Mononuclear cell (primary cell): ENCODE data around the gene CPLX3. TPM values are rescaled to one million over a fixed set of nuclear protein-coding genes. Genes with fewer than 3 reads are reported as not detected.

ENCODE experiments used
- H3K27me3 ChIP-seq: 2 replicates; pipeline ENCODE4 v1.6.0; 2011; ENCODE audit warnings: low read length, control low read depth; ENCODE audit not compliant: insufficient read depth
- H3K4me1 ChIP-seq: 2 replicates; pipeline ENCODE4 v1.5.1; 2011; ENCODE audit warnings: mild to moderate bottlenecking, low read length, control low read depth; ENCODE audit not compliant: insufficient read depth
- H3K4me3 ChIP-seq: 2 replicates; pipeline ENCODE4 v1.5.1; 2011; ENCODE audit warnings: mild to moderate bottlenecking, low read length, moderate library complexity
- H3K9me3 ChIP-seq: 2 replicates; pipeline ENCODE4 v1.5.1; 2011; ENCODE audit warnings: low read depth, mild to moderate bottlenecking, control low read depth, low read length
- total RNA-seq: library from RNA; depleted of rRNA; stranded (reverse); fragments of >200 nt; gene quantifications from one replicate; pipeline ENCODE4 v1.2.3, GENCODE V29; 2012

Gene CPLX3
- total RNA-seq, 1 donor: not detected

- Histone ChIP-seq H3K27me3 (peaks cover 16% of the 10 kb centered on the region), H3K9me3 (no peaks in the 10 kb centered on the region), H3K4me3 (no peak overlapping the region), H3K4me1 (no peaks in the 10 kb centered on the region)
Measured at GRCh38 chr15:74826921-74827320, 494 bp downstream of the CPLX3 start.

- H3K9me3 ChIP-seq: no peaks in the 10 kb centered on the region
- H3K4me1 ChIP-seq: no peaks in the 10 kb centered on the region
- H3K4me3 ChIP-seq: no peak overlapping the region
- H3K27me3 ChIP-seq: peaks cover 16% of the 10 kb centered on the region
Measured at GRCh38 chr15:74827614-74828013, 1.2 kb downstream of the CPLX3 start.

- Histone ChIP-seq H3K27me3 (peaks cover 16% of the 10 kb centered on the region), H3K4me3 (no peak overlapping the region), H3K4me1 (no peaks in the 10 kb centered on the region), H3K9me3 (no peaks in the 10 kb centered on the region)
Measured at GRCh38 chr15:74828835-74829234, 2.4 kb downstream of the CPLX3 start.

GRCh38 chr15:74829486-74829885, 3.1 kb downstream of the CPLX3 start:
- no peak overlapping the region for H3K4me3 ChIP-seq
- no peaks in the 10 kb centered on the region for H3K9me3 ChIP-seq
- H3K4me1 ChIP-seq: no peaks in the 10 kb centered on the region
- H3K27me3 ChIP-seq: peaks cover 16% of the 10 kb centered on the region

GRCh38 chr15:74829991-74830390, 3.6 kb downstream of the CPLX3 start:
- H3K4me1 ChIP-seq: no peaks in the 10 kb centered on the region
- H3K27me3 ChIP-seq: peaks cover 16% of the 10 kb centered on the region
- no peak overlapping the region for H3K4me3 ChIP-seq
- H3K9me3 ChIP-seq: no peaks in the 10 kb centered on the region

- no peak overlapping the region for H3K4me3 ChIP-seq
- no peaks in the 10 kb centered on the region for H3K9me3 ChIP-seq
- H3K27me3 ChIP-seq: peaks cover 16% of the 10 kb centered on the region
- H3K4me1 ChIP-seq: no peaks in the 10 kb centered on the region
Measured at GRCh38 chr15:74830868-74831267, 4.4 kb downstream of the CPLX3 start.

GRCh38 chr15:74831813-74832495, 5.5 kb downstream of the CPLX3 start:
- peaks cover 13% of the 10 kb centered on the region for H3K27me3 ChIP-seq
- H3K4me3 ChIP-seq: no peak overlapping the region
- no peaks in the 10 kb centered on the region for H3K9me3 ChIP-seq
- no peaks in the 10 kb centered on the region for H3K4me1 ChIP-seq

GRCh38 chr15:74832826-74833225, 6.4 kb downstream of the CPLX3 start:
- no peaks in the 10 kb centered on the region for H3K4me1 ChIP-seq
- H3K9me3 ChIP-seq: no peaks in the 10 kb centered on the region
- H3K27me3 ChIP-seq: peaks cover 5% of the 10 kb centered on the region
- H3K4me3 ChIP-seq: no peak overlapping the region

GRCh38 chr15:74833376-74834107, 7.1 kb downstream of the CPLX3 start:
- peaks cover 2% of the 10 kb centered on the region for H3K27me3 ChIP-seq
- no peak overlapping the region for H3K4me3 ChIP-seq
- no peaks in the 10 kb centered on the region for H3K4me1 ChIP-seq
- H3K9me3 ChIP-seq: no peaks in the 10 kb centered on the region

GRCh38 chr15:74835312-74835823, 8.9 kb downstream of the CPLX3 start:
- no peaks in the 10 kb centered on the region for H3K4me1 ChIP-seq
- no peak overlapping the region for H3K4me3 ChIP-seq
- H3K27me3 ChIP-seq: no peaks in the 10 kb centered on the region
- no peaks in the 10 kb centered on the region for H3K9me3 ChIP-seq

- H3K4me3 ChIP-seq: no peak overlapping the region
- H3K27me3 ChIP-seq: no peaks in the 10 kb centered on the region
- peaks cover 6% of the 10 kb centered on the region for H3K4me1 ChIP-seq
- H3K9me3 ChIP-seq: no peaks in the 10 kb centered on the region
Measured at GRCh38 chr15:74836846-74837245, 10.4 kb downstream of the CPLX3 start.

- no peaks in the 10 kb centered on the region for H3K9me3 ChIP-seq
- H3K4me3 ChIP-seq: no peak overlapping the region
- no peaks in the 10 kb centered on the region for H3K27me3 ChIP-seq
- peaks cover 13% of the 10 kb centered on the region for H3K4me1 ChIP-seq
Measured at GRCh38 chr15:74837482-74838136, 11.2 kb downstream of the CPLX3 start.

GRCh38 chr15:74838137-74838516, 11.7 kb downstream of the CPLX3 start:
- H3K27me3 ChIP-seq: no peaks in the 10 kb centered on the region
- H3K4me1 ChIP-seq: peaks cover 15% of the 10 kb centered on the region
- no peak overlapping the region for H3K4me3 ChIP-seq
- no peaks in the 10 kb centered on the region for H3K9me3 ChIP-seq

- no peaks in the 10 kb centered on the region for H3K27me3 ChIP-seq
- peaks cover 23% of the 10 kb centered on the region for H3K4me1 ChIP-seq
- H3K9me3 ChIP-seq: no peaks in the 10 kb centered on the region
- no peak overlapping the region for H3K4me3 ChIP-seq
Measured at GRCh38 chr15:74838746-74839525, 12.5 kb downstream of the CPLX3 start.
